HEK293 (cell line): ENCODE measurements around the gene DHX8.

Experiments used
- ZBTB48 ChIP-seq: fragments of 450-650 bp; formaldehyde crosslinking; IDR thresholded peaks from 2 replicates; pipeline ENCODE4 v1.5.1; 2016; ENCODE audit warnings: missing biosample characterization, missing genetic modification characterization
- TF ChIP-seq, protein P1 (sequence below): fragments of 450-650 bp; formaldehyde crosslinking; IDR thresholded peaks from 2 replicates; pipeline ENCODE4 v1.5.1; 2016; ENCODE audit warnings: missing biosample characterization, missing genetic modification characterization
- TF ChIP-seq, protein P2 (sequence below): fragments of 450-650 bp; formaldehyde crosslinking; IDR thresholded peaks from 2 replicates; pipeline ENCODE4 v1.5.1; 2016; ENCODE audit warnings: missing biosample characterization, missing genetic modification characterization

- TF ChIP-seq, protein P1, sequence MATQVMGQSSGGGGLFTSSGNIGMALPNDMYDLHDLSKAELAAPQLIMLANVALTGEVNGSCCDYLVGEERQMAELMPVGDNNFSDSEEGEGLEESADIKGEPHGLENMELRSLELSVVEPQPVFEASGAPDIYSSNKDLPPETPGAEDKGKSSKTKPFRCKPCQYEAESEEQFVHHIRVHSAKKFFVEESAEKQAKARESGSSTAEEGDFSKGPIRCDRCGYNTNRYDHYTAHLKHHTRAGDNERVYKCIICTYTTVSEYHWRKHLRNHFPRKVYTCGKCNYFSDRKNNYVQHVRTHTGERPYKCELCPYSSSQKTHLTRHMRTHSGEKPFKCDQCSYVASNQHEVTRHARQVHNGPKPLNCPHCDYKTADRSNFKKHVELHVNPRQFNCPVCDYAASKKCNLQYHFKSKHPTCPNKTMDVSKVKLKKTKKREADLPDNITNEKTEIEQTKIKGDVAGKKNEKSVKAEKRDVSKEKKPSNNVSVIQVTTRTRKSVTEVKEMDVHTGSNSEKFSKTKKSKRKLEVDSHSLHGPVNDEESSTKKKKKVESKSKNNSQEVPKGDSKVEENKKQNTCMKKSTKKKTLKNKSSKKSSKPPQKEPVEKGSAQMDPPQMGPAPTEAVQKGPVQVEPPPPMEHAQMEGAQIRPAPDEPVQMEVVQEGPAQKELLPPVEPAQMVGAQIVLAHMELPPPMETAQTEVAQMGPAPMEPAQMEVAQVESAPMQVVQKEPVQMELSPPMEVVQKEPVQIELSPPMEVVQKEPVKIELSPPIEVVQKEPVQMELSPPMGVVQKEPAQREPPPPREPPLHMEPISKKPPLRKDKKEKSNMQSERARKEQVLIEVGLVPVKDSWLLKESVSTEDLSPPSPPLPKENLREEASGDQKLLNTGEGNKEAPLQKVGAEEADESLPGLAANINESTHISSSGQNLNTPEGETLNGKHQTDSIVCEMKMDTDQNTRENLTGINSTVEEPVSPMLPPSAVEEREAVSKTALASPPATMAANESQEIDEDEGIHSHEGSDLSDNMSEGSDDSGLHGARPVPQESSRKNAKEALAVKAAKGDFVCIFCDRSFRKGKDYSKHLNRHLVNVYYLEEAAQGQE, result no peak
- TF ChIP-seq, protein P2, sequence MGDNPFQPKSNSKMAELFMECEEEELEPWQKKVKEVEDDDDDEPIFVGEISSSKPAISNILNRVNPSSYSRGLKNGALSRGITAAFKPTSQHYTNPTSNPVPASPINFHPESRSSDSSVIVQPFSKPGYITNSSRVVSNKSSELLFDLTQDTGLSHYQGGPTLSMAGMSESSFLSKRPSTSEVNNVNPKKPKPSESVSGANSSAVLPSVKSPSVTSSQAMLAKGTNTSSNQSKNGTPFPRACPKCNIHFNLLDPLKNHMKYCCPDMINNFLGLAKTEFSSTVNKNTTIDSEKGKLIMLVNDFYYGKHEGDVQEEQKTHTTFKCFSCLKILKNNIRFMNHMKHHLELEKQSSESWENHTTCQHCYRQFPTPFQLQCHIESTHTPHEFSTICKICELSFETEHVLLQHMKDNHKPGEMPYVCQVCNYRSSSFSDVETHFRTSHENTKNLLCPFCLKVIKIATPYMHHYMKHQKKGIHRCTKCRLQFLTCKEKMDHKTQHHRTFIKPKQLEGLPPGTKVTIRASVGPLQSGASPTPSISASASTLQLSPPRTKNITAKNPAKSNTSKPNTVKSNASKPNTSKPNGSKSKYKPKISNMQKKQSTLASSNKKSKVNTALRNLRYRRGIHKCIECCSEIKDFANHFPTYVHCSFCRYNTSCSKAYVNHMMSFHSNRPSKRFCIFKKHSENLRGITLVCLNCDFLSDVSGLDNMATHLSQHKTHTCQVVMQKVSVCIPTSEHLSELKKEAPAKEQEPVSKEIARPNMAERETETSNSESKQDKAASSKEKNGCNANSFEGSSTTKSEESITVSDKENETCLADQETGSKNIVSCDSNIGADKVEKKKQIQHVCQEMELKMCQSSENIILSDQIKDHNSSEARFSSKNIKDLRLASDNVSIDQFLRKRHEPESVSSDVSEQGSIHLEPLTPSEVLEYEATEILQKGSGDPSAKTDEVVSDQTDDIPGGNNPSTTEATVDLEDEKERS (tag by site-specific recombination), result no peak
- TF ChIP-seq ZBTB48, result no peak
Measured at GRCh38 chr17:43560461-43561427, 77.0 kb downstream of the DHX8 start.
